Hepatocyte (in vitro differentiated cells): ENCODE results near the gene RPL22. TPM values are rescaled to one million over a fixed set of nuclear protein-coding genes. Genes with fewer than 3 reads are reported as not detected.

Experiments used
- DNase-seq: peaks from one replicate; pipeline ENCODE4 v3.0.0-alpha.2; 2016; ENCODE audit warnings: low spot score
- H2AFZ ChIP-seq: fragments of 200-600 bp; sonication (generic); 2 replicates; pipeline ENCODE4 v1.6.0; 2016; ENCODE audit warnings: antibody characterized with exemption, mild to moderate bottlenecking
- H3K27ac ChIP-seq: fragments of 200-600 bp; sonication (generic); 2 replicates; pipeline ENCODE4 v1.5.1; 2016; ENCODE audit warnings: mild to moderate bottlenecking
- H3K27me3 ChIP-seq: fragments of 200-600 bp; sonication (generic); 2 replicates; pipeline ENCODE4 v1.6.1; 2016
- H3K36me3 ChIP-seq: fragments of 200-600 bp; sonication (generic); replicated peaks from 2 replicates; pipeline ENCODE4 v1.5.1; 2016; ENCODE audit warnings: low read depth; ENCODE audit not compliant: insufficient read depth
- H3K4me1 ChIP-seq: fragments of 200-600 bp; sonication (generic); 2 replicates; pipeline ENCODE4 v1.5.1; 2016; ENCODE audit warnings: mild to moderate bottlenecking, moderate library complexity; ENCODE audit not compliant: insufficient read depth
- H3K4me2 ChIP-seq: fragments of 200-600 bp; sonication (generic); 2 replicates; pipeline ENCODE4 v1.6.0; 2016
- H3K4me3 ChIP-seq: fragments of 200-600 bp; sonication (generic); 2 replicates; pipeline ENCODE4 v1.5.1; 2016; ENCODE audit warnings: mild to moderate bottlenecking
- H3K79me2 ChIP-seq: fragments of 200-600 bp; sonication (generic); 2 replicates; pipeline ENCODE4 v1.6.0; 2017; ENCODE audit warnings: mild to moderate bottlenecking
- H3K9me2 ChIP-seq: fragments of 200-600 bp; sonication (generic); replicated peaks from 2 replicates; pipeline ENCODE4 v1.6.0; 2017; ENCODE audit warnings: mild to moderate bottlenecking; ENCODE audit not compliant: insufficient read depth
- H3K9me3 ChIP-seq: fragments of 200-600 bp; sonication (generic); 2 replicates; pipeline ENCODE4 v1.5.1; 2016; ENCODE audit warnings: low read depth, mild to moderate bottlenecking
- H4K20me1 ChIP-seq: fragments of 200-600 bp; sonication (generic); 2 replicates; pipeline ENCODE4 v1.6.0; 2016; ENCODE audit warnings: mild to moderate bottlenecking; ENCODE audit not compliant: insufficient read depth, poor library complexity, severe bottlenecking
- EZH2 ChIP-seq: fragments of 200-600 bp; sonication (generic); IDR thresholded peaks from 2 replicates; pipeline ENCODE4 v1.6.1; 2016; ENCODE audit warnings: antibody characterized with exemption, mild to moderate bottlenecking, borderline replicate concordance
- EZH2phosphoT487 ChIP-seq: fragments of 200-600 bp; sonication (generic); IDR thresholded peaks from one replicate; pipeline ENCODE4 v1.6.1; 2018; ENCODE audit warnings: antibody characterized with exemption, mild to moderate bottlenecking, low read depth, moderate library complexity; ENCODE audit not compliant: unreplicated experiment, severe bottlenecking
- WGBS: methylation state at CpG from one replicate; pipeline ENCODE4 v1.1.6; 2016; ENCODE audit warnings: low lambda C conversion rate; ENCODE audit errors: missing lambda C conversion rate; 5-methylcytosine and 5-hydroxymethylcytosine counted together
- polyA plus RNA-seq: library from polyadenylated mRNA; unstranded; fragments of >200 nt; fragmentation: Nextera tagmentation; extraction: Ambion mirVana; gene quantifications from 2 replicates; pipeline ENCODE4 v1.2.1, GENCODE V29; 2016
- total RNA-seq: library from RNA; depleted of rRNA; stranded (reverse); fragments of >200 nt; gene quantifications from 2 replicates; pipeline ENCODE4 v1.2.3, GENCODE V29; 2014
- TF ChIP-seq, protein P1 (sequence below): fragments of 200-600 bp; sonication (generic); IDR thresholded peaks from 2 replicates; pipeline ENCODE4 v1.5.1; 2016; ENCODE audit warnings: antibody characterized with exemption, mild to moderate bottlenecking; ENCODE audit not compliant: poor library complexity

RPL22 gene
- total and polyA plus RNA-seq, 2 experiments from 2014 or later, result 103 to 168 TPM

GRCh38 chr1:6212193-6212959 lies 13.0 kb upstream of the RPL22 start:
- no peak for TF ChIP-seq EZH2phosphoT487
- no peak for TF ChIP-seq EZH2
- TF ChIP-seq, protein P1, sequence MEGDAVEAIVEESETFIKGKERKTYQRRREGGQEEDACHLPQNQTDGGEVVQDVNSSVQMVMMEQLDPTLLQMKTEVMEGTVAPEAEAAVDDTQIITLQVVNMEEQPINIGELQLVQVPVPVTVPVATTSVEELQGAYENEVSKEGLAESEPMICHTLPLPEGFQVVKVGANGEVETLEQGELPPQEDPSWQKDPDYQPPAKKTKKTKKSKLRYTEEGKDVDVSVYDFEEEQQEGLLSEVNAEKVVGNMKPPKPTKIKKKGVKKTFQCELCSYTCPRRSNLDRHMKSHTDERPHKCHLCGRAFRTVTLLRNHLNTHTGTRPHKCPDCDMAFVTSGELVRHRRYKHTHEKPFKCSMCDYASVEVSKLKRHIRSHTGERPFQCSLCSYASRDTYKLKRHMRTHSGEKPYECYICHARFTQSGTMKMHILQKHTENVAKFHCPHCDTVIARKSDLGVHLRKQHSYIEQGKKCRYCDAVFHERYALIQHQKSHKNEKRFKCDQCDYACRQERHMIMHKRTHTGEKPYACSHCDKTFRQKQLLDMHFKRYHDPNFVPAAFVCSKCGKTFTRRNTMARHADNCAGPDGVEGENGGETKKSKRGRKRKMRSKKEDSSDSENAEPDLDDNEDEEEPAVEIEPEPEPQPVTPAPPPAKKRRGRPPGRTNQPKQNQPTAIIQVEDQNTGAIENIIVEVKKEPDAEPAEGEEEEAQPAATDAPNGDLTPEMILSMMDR, result no peak

DNA sequence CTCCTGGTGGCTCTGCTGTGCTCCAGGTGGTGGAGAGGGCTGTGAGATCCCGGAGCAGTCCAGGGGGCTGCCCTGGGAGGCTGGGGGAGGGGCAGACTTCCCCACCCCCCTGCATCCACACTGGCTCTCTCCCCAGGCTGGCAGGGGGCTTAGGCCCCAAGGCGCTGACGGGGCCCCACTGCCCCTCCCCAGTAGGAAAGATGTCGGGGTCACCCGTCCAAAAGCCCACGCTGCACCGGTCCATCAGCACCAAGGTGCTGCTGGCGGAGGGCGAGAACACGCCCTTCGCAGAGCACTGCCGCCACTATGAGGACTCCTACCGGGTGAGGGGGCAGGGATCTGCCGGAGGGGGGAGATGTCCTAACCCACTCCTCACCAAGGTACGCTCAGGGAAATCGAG lies 12.3 kb upstream of the RPL22 start:
- Histone ChIP-seq H3K4me1 (peaks cover 18% of the 10 kb centered on the region), H2AFZ (no peak overlapping the region), H3K36me3 (no peaks in the 10 kb centered on the region), H4K20me1 (no peaks in the 10 kb centered on the region), H3K9me3 (no peaks in the 10 kb centered on the region), H3K79me2 (peaks cover 2% of the 10 kb centered on the region), H3K27ac (no peak overlapping the region), H3K4me2 (no peak overlapping the region), H3K4me3 (no peak overlapping the region), H3K9me2 (no peaks in the 10 kb centered on the region), H3K27me3 (no peaks in the 10 kb centered on the region)
- DNase-seq, result no peak
- TF ChIP-seq, protein P1, result no peak
- TF ChIP-seq EZH2phosphoT487 (no peak), EZH2 (no peak)
- WGBS, result 93% methylated on average over 16 of the region's 16 CpGs

More at GRCh38 chr1:6212193-6212959, 13.0 kb upstream of the RPL22 start:
- Histone ChIP-seq H3K27ac (no peak overlapping the region), H3K36me3 (no peaks in the 10 kb centered on the region), H3K4me2 (no peak overlapping the region), H3K4me3 (no peak overlapping the region), H3K27me3 (no peaks in the 10 kb centered on the region), H4K20me1 (no peaks in the 10 kb centered on the region), H2AFZ (no peak overlapping the region), H3K9me2 (no peaks in the 10 kb centered on the region), H3K9me3 (no peaks in the 10 kb centered on the region), H3K4me1 (peaks cover 14% of the 10 kb centered on the region), H3K79me2 (no peaks in the 10 kb centered on the region)
- no peak for DNase-seq
- 89% methylated on average over 20 of the region's 20 CpGs for WGBS

GRCh38 chr1:6210591-6211355 lies 11.4 kb upstream of the RPL22 start:
- H3K79me2 ChIP-seq, result peaks cover 6% of the 10 kb centered on the region

More at GRCh38 chr1:6210591-6211355, 11.4 kb upstream of the RPL22 start:
- no peaks in the 10 kb centered on the region for H3K36me3 ChIP-seq
- 93% methylated on average over 26 of the region's 29 CpGs for WGBS
- no peaks in the 10 kb centered on the region for H4K20me1 ChIP-seq
- TF ChIP-seq EZH2phosphoT487 (no peak), EZH2 (no peak)
- TF ChIP-seq, protein P1, result no peak
- no peaks in the 10 kb centered on the region for H3K27me3 ChIP-seq
- H2AFZ ChIP-seq, result no peak overlapping the region
- H3K9me3 ChIP-seq, result no peaks in the 10 kb centered on the region
- H3K4me3 ChIP-seq, result no peak overlapping the region
- DNase-seq, result no peak
- H3K4me2 ChIP-seq, result no peak overlapping the region
- peaks cover 24% of the 10 kb centered on the region for H3K4me1 ChIP-seq
- no peak overlapping the region for H3K27ac ChIP-seq
- H3K9me2 ChIP-seq, result no peaks in the 10 kb centered on the region
